ENCODE results near the gene ATP8B1.

- TF ChIP-seq EZH2 (IDR thresholded peaks at IDR 0.05; ENCODE audit: insufficient read depth, poor library complexity, severe bottlenecking) (no peak), EZH2phosphoT487 (IDR thresholded peaks at IDR 0.05; ENCODE audit: insufficient read depth, low read depth) (no peak)
Observed at GRCh38 chr18:57708288-57708687, 94.8 kb downstream of the ATP8B1 start.

Measured in GM23248 (cell line).